ENCODE data around the gene MAGI2. TPM values are rescaled to one million over a fixed set of nuclear protein-coding genes. Genes with fewer than 3 reads are reported as not detected.

Gene MAGI2
- total RNA-seq, 1 experiment from 2014 or later, result 0.52 TPM

GRCh38 chr7:79124331-79124730 is 329.1 kb downstream of the MAGI2 start:
- no peak overlapping the region for H3K27ac Mint-ChIP-seq (ENCODE audit: unreplicated experiment)
- H3K9me3 Mint-ChIP-seq (ENCODE audit: low read depth, unreplicated experiment), result peaks cover 3% of the 10 kb centered on the region
- no peaks in the 10 kb centered on the region for H3K4me1 Mint-ChIP-seq (ENCODE audit: low read depth, unreplicated experiment)
- no peak overlapping the region for H3K4me3 Mint-ChIP-seq (ENCODE audit: low read depth, unreplicated experiment)
- no peak for TF ChIP-seq CTCF (IDR thresholded peaks at IDR 0.05; ENCODE audit: unreplicated experiment)
- CTCF ChIA-PET, result no interaction called here
- BruUV-seq (replicated peaks), result no TSS peak
- DNase-seq, result no peak
- intact Hi-C loops (cut with micrococcal nuclease; ENCODE audit: unreplicated experiment), result no loop called here
- no peaks in the 10 kb centered on the region for H3K36me3 Mint-ChIP-seq (ENCODE audit: insufficient read depth, unreplicated experiment)
- H3K27me3 Mint-ChIP-seq (ENCODE audit: unreplicated experiment), result no peaks in the 10 kb centered on the region

GRCh38 chr7:79118143-79118542 is 335.3 kb downstream of the MAGI2 start:
- BruUV-seq (replicated peaks), result no TSS peak
- no peak overlapping the region for H3K27ac Mint-ChIP-seq (ENCODE audit: unreplicated experiment)
- CTCF ChIA-PET, result interaction anchor here (0.6 kb wide), 1 partner anchor 175 kb away, joined by 5 read pairs; no protein-coding TSS in a partner anchor
- H3K9me3 Mint-ChIP-seq (ENCODE audit: low read depth, unreplicated experiment), result no peaks in the 10 kb centered on the region
- intact Hi-C loops (cut with micrococcal nuclease; ENCODE audit: unreplicated experiment), result no loop called here
- no peaks in the 10 kb centered on the region for H3K27me3 Mint-ChIP-seq (ENCODE audit: unreplicated experiment)
- H3K4me3 Mint-ChIP-seq (ENCODE audit: low read depth, unreplicated experiment), result no peak overlapping the region
- DNase-seq, result no peak
- no peak for TF ChIP-seq CTCF (IDR thresholded peaks at IDR 0.05; ENCODE audit: unreplicated experiment)
- no peaks in the 10 kb centered on the region for H3K4me1 Mint-ChIP-seq (ENCODE audit: low read depth, unreplicated experiment)
- no peaks in the 10 kb centered on the region for H3K36me3 Mint-ChIP-seq (ENCODE audit: insufficient read depth, unreplicated experiment)

DNA sequence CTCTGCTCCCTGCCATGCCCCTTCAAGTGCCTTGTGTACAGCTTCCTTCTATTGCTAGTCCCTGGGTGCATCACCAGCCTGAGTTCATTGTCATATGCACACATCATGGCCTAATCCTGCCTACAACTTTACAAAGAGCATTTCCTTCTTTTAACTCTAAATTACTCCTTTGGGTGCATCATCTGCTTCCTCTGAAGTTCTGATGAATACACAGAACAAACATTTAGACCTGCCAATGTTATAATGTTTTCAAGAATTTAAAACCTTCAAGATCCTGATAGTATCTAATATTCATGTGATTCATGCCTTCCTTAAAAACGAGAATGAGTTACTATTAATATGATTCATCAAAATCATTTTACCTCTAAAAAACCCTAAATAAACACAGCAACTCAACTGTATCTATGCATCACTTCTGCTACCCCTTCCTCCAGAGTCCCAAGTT is 357.1 kb downstream of the MAGI2 start:
- no TSS peak for BruUV-seq (replicated peaks)
- CTCF ChIA-PET, result no interaction called here
- no peak for TF ChIP-seq CTCF (IDR thresholded peaks at IDR 0.05; ENCODE audit: unreplicated experiment)
- Mint-ChIP-seq H3K36me3 (ENCODE audit: insufficient read depth, unreplicated experiment) (no peaks in the 10 kb centered on the region), H3K27me3 (ENCODE audit: unreplicated experiment) (no peaks in the 10 kb centered on the region), H3K4me1 (ENCODE audit: low read depth, unreplicated experiment) (no peaks in the 10 kb centered on the region), H3K4me3 (ENCODE audit: low read depth, unreplicated experiment) (no peak overlapping the region), H3K9me3 (ENCODE audit: low read depth, unreplicated experiment) (no peaks in the 10 kb centered on the region), H3K27ac (ENCODE audit: unreplicated experiment) (no peak overlapping the region)
- intact Hi-C loops (cut with micrococcal nuclease; ENCODE audit: unreplicated experiment), result no loop called here
- DNase-seq, result no peak

- H3K4me1 Mint-ChIP-seq (ENCODE audit: low read depth, unreplicated experiment), result no peaks in the 10 kb centered on the region
- no peak overlapping the region for H3K4me3 Mint-ChIP-seq (ENCODE audit: low read depth, unreplicated experiment)
- H3K36me3 Mint-ChIP-seq (ENCODE audit: insufficient read depth, unreplicated experiment), result no peaks in the 10 kb centered on the region
- BruUV-seq (replicated peaks), result no TSS peak
- no peak for TF ChIP-seq CTCF (IDR thresholded peaks at IDR 0.05; ENCODE audit: unreplicated experiment)
- no peaks in the 10 kb centered on the region for H3K27me3 Mint-ChIP-seq (ENCODE audit: unreplicated experiment)
- DNase-seq, result no peak
- H3K27ac Mint-ChIP-seq (ENCODE audit: unreplicated experiment), result no peak overlapping the region
- CTCF ChIA-PET, result no interaction called here
- H3K9me3 Mint-ChIP-seq (ENCODE audit: low read depth, unreplicated experiment), result no peaks in the 10 kb centered on the region
- intact Hi-C loops (cut with micrococcal nuclease; ENCODE audit: unreplicated experiment), result no loop called here
These were observed 360.0 kb downstream of the MAGI2 start for GRCh38 chr7:79093421-79093820.
